ENCODE results near the gene AKR1E2.

Gene AKR1E2

GRCh38 chr10:4813496-4813895 is 12.5 kb upstream of the AKR1E2 start:
- DNase-seq (ENCODE audit: low spot score), result no peak

DNA sequence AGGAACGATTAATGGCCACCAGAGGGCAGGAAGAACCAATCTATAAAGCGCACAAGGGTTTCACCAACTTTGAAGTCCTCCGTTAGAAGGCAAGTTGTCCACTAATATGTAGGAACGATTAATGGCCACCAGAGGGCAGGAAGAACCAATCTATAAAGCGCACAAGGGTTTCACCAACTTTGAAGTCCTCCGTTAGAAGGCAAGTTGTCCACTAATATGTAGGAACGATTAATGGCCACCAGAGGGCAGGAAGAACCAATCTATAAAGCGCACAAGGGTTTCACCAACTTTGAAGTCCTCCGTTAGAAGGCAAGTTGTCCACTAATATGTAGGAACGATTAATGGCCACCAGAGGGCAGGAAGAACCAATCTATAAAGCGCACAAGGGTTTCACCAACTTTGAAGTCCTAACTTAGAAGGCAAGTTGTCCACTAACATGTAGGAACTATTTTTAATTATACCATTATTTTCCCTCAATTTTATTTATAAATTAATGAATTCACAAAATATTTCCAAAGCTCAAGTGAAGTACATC is 10.3 kb upstream of the AKR1E2 start:
- peak; percentile 18 for DNase-seq (ENCODE audit: low spot score)

DNA sequence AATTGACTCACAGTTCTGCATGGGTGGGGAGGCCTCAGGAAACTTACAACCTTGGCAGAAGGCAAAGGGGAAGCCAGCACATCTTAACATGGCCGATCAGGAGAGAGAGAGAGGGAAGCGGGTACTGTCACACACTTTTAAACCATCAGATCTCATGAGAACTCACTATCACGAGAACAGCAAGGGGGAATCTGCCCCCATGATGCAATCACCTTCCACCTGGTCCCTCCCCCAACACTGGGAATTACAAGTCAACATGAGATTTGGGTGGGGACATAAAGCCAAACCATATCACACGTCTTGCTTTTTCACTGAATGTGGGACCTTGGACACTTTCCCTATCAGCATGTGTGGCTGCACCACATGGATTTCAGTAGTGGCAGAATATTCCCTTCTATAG is 9.0 kb upstream of the AKR1E2 start:
- DNase-seq (ENCODE audit: low spot score), result no peak

GRCh38 chr10:4819067-4819466 is 6.9 kb upstream of the AKR1E2 start:
- no peak for DNase-seq (ENCODE audit: low spot score)

DNA sequence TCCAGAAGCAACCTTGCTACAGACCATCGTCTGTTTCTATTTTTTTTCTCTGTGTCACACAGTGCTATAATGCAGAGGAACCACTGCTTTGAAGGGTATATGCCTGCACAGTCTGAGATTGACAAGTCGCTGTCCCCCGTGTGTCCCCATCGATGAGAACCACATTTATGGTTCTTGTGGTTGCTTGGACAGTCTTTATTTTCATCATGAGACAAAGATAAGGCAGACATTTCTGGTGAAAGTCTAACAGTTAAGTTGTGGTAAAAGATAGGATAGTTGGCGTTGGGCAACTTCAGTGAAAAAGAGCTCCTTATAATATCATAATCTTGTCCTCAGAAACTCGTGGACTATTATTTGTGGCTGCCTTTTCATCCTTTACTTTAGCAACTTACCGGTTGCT is 6.3 kb upstream of the AKR1E2 start:
- DNase-seq (ENCODE audit: low spot score), result no peak

GRCh38 chr10:4820804-4821401 is 5.1 kb upstream of the AKR1E2 start:
- no peak for DNase-seq (ENCODE audit: low spot score)

DNA sequence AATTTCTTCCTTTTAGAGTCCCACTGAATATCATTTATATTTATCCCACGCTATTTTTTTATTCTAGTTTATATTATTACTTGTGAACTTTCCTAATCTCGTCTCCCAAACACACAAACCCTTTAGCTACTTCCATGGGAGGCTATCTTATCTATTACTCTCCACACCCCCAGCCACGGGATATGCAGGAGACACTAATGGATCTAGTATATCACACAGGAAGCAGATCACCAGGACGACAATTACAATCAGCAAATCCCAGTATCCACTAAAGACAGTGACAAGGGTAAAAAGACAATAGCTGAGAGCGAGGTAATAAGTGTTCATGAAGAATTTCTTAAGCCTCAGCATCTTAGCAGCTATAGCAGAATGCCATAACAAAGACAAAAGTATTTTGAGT is 3.8 kb upstream of the AKR1E2 start:
- DNase-seq (ENCODE audit: low spot score), result no peak

- DNase-seq (ENCODE audit: low spot score), result no peak
These were observed 1.2 kb upstream of the AKR1E2 start for GRCh38 chr10:4824791-4825310.

- no peak for DNase-seq (ENCODE audit: low spot score)
These were observed 545 bp upstream of the AKR1E2 start for GRCh38 chr10:4825456-4825867.

DNA sequence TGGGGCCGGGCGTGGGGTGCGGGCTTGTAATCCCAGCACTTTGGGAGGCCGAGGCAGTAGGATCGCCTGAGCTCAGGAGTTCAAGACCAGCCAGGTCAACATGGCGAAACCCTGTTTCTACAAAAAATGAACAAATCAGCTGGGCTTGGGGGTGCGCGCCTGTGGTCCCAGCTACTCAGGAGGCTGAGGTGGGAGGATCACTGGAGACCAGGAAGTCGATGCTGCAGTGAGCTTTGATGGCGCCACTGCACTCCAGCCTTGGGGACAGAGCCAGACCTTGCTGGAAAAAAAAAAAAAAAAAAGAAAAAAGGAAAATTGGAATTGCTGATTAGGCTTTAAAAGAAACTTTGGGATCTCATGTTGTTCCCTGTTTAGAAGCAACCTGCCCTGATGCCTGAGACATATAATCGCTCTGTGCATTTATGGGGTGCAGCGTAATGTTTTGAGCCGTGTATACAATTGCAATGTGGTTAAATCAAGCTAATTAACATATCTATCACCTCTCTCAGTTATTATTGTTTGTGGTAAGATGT is 851 bp downstream of the AKR1E2 start:
- peak; percentile 12 for DNase-seq (ENCODE audit: low spot score)

GRCh38 chr10:4828005-4828404 is 2.0 kb downstream of the AKR1E2 start:
- DNase-seq (ENCODE audit: low spot score), result no peak

DNA sequence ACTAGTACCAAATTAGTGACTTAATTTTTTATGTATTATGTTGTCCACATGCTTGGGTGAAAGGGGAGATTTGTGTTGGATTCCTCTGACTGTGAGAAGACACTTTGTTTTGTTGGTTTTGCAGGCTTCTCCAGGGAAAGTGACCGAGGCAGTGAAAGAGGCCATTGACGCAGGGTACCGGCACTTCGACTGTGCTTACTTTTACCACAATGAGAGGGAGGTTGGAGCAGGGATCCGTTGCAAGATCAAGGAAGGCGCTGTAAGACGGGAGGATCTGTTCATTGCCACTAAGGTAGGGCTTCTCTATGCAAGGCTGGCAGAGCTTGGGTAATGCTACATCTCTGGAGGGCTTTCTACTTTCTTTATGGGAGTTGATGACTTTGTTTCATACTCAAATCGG is 4.5 kb downstream of the AKR1E2 start:
- no peak for DNase-seq (ENCODE audit: low spot score)

DNA sequence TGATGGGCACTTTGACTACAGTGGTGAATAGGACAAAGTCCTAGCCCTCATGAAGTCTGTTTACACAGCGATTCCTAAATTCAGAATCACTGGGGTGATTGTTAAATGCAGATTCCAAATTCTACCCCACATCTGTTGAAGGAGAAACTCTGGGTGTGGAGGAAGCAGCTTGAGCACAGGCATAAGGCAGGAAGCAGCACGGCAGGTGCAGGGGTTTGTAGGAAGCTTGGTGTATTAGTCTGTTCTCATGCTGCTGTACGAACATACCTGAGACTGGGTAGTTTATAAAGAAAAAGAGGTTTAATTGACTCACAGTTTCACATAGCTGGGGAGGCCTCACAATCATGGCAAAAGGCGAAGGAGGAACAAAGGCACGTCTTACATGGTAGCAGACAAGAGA is 5.1 kb downstream of the AKR1E2 start:
- no peak for DNase-seq (ENCODE audit: low spot score)

GRCh38 chr10:4833286-4833685 is 7.3 kb downstream of the AKR1E2 start:
- no peak for DNase-seq (ENCODE audit: low spot score)

DNA sequence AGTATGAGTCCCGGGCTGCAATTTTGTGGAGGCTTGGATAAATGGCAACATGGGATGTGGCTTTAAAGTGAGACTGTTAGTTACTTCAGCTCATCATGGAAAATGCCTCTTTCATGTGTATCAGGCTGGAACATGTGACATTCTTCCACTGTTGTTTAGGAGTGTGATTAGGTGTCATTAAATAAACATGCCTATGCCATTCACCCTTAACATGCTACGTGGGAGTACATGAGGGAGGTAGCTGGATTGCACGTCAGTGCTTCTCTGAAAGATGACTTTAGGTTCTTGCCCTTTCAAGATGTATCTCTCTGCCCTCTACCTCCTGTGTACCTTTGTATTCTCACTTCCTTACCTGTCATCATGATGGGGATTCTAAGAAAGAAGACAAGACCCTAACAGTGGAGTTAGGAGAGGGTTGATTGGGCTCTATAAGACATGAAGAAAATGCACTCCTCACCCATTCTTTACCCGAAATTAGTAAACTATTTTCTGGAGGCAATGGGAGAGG is 8.9 kb downstream of the AKR1E2 start:
- no peak for DNase-seq (ENCODE audit: low spot score)

GRCh38 chr10:4835494-4835918 is 9.5 kb downstream of the AKR1E2 start:
- no peak for DNase-seq (ENCODE audit: low spot score)

GRCh38 chr10:4836416-4836969 is 10.5 kb downstream of the AKR1E2 start:
- no peak for DNase-seq (ENCODE audit: low spot score)

DNA sequence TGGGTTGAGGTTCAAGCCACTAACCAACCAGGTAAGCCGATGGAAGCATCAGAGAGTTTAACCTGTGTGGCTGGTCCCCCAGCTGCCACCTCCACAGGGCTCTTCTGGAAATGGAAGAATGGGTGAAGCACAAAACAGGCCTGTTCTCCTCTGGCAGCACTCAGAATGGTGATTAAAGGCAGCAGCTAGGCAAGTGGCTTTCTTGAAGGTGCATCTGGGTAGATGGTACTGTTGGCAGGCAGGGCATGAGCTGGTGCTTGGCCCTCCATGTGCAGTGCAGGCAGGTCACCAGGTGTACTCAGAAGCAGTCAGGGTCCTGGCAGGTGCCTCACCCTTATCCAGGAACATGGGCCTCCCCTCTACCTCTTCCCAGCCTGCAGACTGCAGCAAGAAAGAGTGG is 11.5 kb downstream of the AKR1E2 start:
- DNase-seq (ENCODE audit: low spot score), result no peak

DNA sequence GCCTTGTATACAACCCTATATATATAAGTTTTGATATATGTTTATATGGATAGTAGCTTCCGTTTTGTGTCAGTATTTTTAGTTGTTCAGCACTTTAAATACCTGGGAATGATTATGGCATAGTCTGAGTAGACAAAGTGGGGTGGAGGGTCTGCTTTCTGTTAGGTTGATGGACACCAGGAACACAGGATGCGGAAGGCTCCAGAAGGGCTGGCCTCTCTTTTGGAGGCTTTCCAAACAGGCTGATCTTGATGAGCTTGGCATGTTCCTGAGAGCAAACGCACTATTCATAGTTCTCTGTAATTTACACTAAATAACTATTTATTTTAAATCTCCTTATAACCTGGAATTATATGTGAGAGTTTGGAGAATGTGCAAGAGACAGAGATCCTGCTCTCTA is 12.7 kb downstream of the AKR1E2 start:
- DNase-seq (ENCODE audit: low spot score), result no peak

- DNase-seq (ENCODE audit: low spot score), result no peak
These were observed 13.3 kb downstream of the AKR1E2 start for GRCh38 chr10:4839353-4839752.

- DNase-seq (ENCODE audit: low spot score), result no peak
These were observed 14.1 kb downstream of the AKR1E2 start for GRCh38 chr10:4840151-4840550.

- no peak for DNase-seq (ENCODE audit: low spot score)
These were observed 17.6 kb downstream of the AKR1E2 start for GRCh38 chr10:4843525-4844180.

- DNase-seq (ENCODE audit: low spot score), result no peak
These were observed 18.9 kb downstream of the AKR1E2 start for GRCh38 chr10:4844864-4845263.

Measured in LoVo (cell line).